HG03159 (cell line): ENCODE results near the gene NUTM2E.
"Not testable (repeated sequence)": the region's sequence is repeated elsewhere in the genome, so short reads cannot be mapped to it uniquely, and the experiment has no call there.

Experiments used
- ATAC-seq: cut with Tn5 transposase; IDR thresholded peaks from one replicate; pipeline ENCODE4 v1.9.1; 2021; ENCODE audit warnings: mild to moderate bottlenecking, moderate library complexity; ENCODE audit not compliant: unreplicated experiment

The NUTM2E gene

DNA sequence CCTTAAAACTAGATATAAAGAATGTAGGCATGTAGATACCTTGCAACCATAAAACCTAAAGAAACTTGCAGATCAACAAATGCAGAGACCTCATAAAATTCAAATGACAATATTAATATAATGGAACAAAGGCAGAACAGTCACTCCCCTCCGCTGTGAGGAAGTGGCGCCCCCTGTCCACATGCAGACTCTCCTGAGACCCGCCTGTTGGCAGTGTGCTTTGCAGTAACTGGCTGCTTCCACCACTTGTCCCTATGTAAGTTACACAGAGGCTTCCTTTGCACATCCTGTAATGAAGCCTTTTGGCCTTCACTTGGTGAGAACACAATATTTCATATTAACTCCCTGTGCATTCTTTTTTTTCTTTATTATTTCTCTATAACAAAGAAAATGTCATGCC lies 36.3 kb downstream of the NUTM2E start:
- not testable (repeated sequence) for ATAC-seq

DNA sequence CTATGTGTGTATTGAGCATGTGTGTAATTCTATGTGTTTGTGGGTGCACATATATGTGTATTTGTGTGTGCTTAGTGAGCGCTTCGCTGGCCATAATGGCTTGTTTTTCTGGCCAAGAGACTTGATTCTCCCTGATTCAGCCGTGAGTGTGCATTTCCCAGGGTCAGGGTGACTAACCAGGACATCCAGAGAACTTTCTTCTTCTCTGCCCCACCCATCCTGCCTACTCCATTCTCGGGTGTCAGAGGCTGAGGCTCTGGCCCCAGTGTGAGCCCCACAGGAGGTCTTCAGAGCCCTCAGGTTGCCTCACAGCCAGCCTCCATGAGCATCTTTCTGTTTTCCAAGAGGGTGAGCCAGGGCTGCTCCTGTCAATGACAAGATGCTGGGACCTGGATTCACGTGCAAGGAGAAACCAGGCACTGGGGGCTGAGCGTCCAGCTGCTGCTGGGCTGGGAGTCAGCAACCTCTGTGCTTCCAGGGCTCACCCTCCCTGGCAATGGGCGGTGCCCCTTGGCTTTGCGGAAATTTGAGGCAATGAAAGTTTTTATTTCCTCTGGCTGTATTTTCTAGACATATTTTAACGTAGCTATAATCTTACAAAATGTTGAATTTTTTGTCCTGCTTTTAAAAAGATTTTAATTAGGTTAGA lies 40.5 kb downstream of the NUTM2E start:
- ATAC-seq = not testable (repeated sequence)

DNA sequence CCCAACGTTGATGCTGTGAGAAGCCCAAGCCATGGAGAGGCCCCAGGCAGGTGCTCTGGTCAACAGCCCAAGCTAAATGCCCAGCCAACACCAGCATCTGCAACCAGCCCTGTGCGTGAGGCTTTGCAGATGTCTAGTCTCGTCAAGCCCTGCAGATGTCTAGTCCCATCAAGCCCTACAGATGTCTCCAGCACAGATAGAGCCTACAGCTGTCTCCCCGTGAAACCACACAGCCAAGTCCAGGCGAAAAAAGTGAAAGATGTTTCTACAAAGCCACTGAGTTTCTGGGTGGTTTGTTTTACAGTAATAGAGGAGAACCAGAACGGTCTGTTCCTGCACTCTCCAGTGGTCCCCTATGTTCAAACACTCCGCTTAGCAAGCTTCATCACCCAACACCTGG lies 41.5 kb downstream of the NUTM2E start:
- ATAC-seq = not testable (repeated sequence)

DNA sequence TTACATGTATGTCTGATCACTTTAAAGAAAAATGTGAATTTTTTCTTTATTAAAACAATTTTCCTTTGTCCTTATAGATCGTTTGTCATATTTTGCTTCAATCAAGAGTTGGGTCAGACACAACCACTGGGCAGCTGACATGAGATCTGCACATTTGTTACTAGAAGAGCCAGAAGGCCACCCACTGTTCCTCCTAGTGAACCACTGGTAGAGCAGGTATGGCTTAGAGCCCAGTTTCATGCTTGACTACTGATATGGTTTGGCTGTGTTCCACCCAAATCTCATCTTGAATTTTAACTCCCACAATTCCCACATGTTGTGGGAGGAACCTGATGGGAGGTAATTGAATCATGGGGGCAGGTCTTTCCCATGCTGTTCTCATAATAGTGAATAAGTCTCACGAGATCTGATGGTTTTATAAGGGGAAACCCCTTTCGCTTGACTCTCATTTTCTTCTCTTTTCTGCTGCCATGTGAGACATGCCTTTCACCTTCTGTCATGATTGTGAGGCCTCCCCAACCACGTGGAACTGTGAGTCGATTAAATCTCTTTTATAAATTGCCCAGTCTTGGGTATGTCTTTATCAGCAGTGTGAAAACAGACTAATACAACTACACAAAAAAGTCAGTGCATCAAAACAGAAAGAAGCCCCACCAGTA lies 43.0 kb downstream of the NUTM2E start:
- ATAC-seq = not testable (repeated sequence)

DNA sequence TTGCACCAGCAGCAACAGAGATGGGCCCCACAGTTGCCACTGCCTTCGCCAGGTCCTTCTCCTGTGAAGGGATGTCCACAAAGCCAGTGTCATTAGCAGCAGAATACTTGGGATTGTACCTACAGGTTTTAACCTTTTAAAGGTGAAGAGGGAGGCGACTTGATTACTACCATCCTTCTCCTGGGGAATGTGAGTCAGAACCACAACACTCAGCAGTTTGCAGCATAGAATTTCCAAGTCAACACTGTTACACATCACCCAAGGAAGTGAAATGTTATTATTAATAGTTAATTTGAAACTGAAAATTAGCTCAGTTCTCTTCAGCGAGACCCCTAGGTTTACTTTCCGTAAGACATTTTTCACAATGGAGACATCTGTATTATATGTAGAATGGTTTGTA lies 45.2 kb downstream of the NUTM2E start:
- not testable (repeated sequence) for ATAC-seq
